ENCODE measurements around the gene IL27RA. TPM values are rescaled to one million over a fixed set of nuclear protein-coding genes. Genes with fewer than 3 reads are reported as not detected.

Gene IL27RA
- total RNA-seq, 1 donor from 2014 or later: 1.5 TPM

- Histone ChIP-seq H3K27me3 (no peaks in the 10 kb centered on the region), H3K9me3 (no peaks in the 10 kb centered on the region), H3K4me3 (no peak overlapping the region), H3K27ac (no peak overlapping the region), H3K36me3 (no peaks in the 10 kb centered on the region), H3K4me1 (no peaks in the 10 kb centered on the region)
- intact Hi-C loops (cut with DNase I): loop anchor here (5.0 kb wide), 1 partner anchor 165 kb away; no protein-coding TSS in a partner anchor
- no peak for DNase-seq (ENCODE audit: extremely low spot score in 2 of 2)
- TF ChIP-seq POLR2A (IDR thresholded peaks at IDR 0.05) (no peak), CTCF (IDR thresholded peaks at IDR 0.05) (no peak), POLR2AphosphoS5 (IDR thresholded peaks at IDR 0.05; ENCODE audit: insufficient read depth in 1 of 2, low read depth in 1 of 2) (no peak)
These were observed 20.4 kb downstream of the IL27RA start for GRCh38 chr19:14051980-14052379.

- intact Hi-C loops (cut with DNase I): loop anchor here (5.0 kb wide), 1 partner anchor 165 kb away; no protein-coding TSS in a partner anchor
- no peaks in the 10 kb centered on the region for H3K27me3 ChIP-seq
- no peaks in the 10 kb centered on the region for H3K36me3 ChIP-seq
- H3K27ac ChIP-seq: no peak overlapping the region
- no peak overlapping the region for H3K4me3 ChIP-seq
- H3K9me3 ChIP-seq: no peaks in the 10 kb centered on the region
- no peak for DNase-seq (ENCODE audit: extremely low spot score in 2 of 2)
- H3K4me1 ChIP-seq: no peaks in the 10 kb centered on the region
- TF ChIP-seq POLR2A (IDR thresholded peaks at IDR 0.05) (no peak), POLR2AphosphoS5 (IDR thresholded peaks at IDR 0.05; ENCODE audit: insufficient read depth in 1 of 2, low read depth in 1 of 2) (no peak), CTCF (IDR thresholded peaks at IDR 0.05) (no peak)
These were observed 20.9 kb downstream of the IL27RA start for GRCh38 chr19:14052470-14052869.

GRCh38 chr19:14053032-14053431, 21.5 kb downstream of the IL27RA start:
- DNase-seq (ENCODE audit: extremely low spot score in 2 of 2): no peak
- TF ChIP-seq CTCF (IDR thresholded peaks at IDR 0.05): no peak
- TF ChIP-seq POLR2AphosphoS5 (IDR thresholded peaks at IDR 0.05; ENCODE audit: insufficient read depth in 1 of 2, low read depth in 1 of 2): no peak
- no peak for TF ChIP-seq POLR2A (IDR thresholded peaks at IDR 0.05)
- Histone ChIP-seq H3K4me3 (no peak overlapping the region), H3K27ac (no peak overlapping the region), H3K9me3 (no peaks in the 10 kb centered on the region), H3K36me3 (no peaks in the 10 kb centered on the region), H3K27me3 (no peaks in the 10 kb centered on the region), H3K4me1 (peaks cover 4% of the 10 kb centered on the region)
- intact Hi-C loops (cut with DNase I): loop anchor here (5.0 kb wide), 1 partner anchor 166 kb away; no protein-coding TSS in a partner anchor

GRCh38 chr19:14053500-14053899, 21.9 kb downstream of the IL27RA start:
- Histone ChIP-seq H3K4me3 (no peak overlapping the region), H3K27ac (no peak overlapping the region), H3K36me3 (no peaks in the 10 kb centered on the region), H3K4me1 (peaks cover 6% of the 10 kb centered on the region), H3K9me3 (no peaks in the 10 kb centered on the region), H3K27me3 (no peaks in the 10 kb centered on the region)
- DNase-seq (ENCODE audit: extremely low spot score in 2 of 2): no peak
- TF ChIP-seq POLR2A (IDR thresholded peaks at IDR 0.05) (no peak), CTCF (IDR thresholded peaks at IDR 0.05) (no peak), POLR2AphosphoS5 (IDR thresholded peaks at IDR 0.05; ENCODE audit: insufficient read depth in 1 of 2, low read depth in 1 of 2) (no peak)
- intact Hi-C loops (cut with DNase I): loop anchor here (5.0 kb wide), 1 partner anchor 166 kb away; no protein-coding TSS in a partner anchor

GRCh38 chr19:14054099-14054498, 22.5 kb downstream of the IL27RA start:
- no peaks in the 10 kb centered on the region for H3K9me3 ChIP-seq
- no peak for TF ChIP-seq POLR2AphosphoS5 (IDR thresholded peaks at IDR 0.05; ENCODE audit: insufficient read depth in 1 of 2, low read depth in 1 of 2)
- TF ChIP-seq POLR2A (IDR thresholded peaks at IDR 0.05): no peak
- no peak for TF ChIP-seq CTCF (IDR thresholded peaks at IDR 0.05)
- peaks cover 12% of the 10 kb centered on the region for H3K4me1 ChIP-seq
- intact Hi-C loops (cut with DNase I): loop anchor here (5.0 kb wide), 1 partner anchor 167 kb away; no protein-coding TSS in a partner anchor
- no peak for DNase-seq (ENCODE audit: extremely low spot score in 2 of 2)
- no peak overlapping the region for H3K4me3 ChIP-seq
- no peak overlapping the region for H3K27ac ChIP-seq
- H3K27me3 ChIP-seq: no peaks in the 10 kb centered on the region
- H3K36me3 ChIP-seq: no peaks in the 10 kb centered on the region

Data from vagina (tissue), 2 donors.